Lower leg skin (tissue), 3 donors: Measurements from ENCODE around the gene PATJ.

ENCODE experiments used
- CTCF ChIP-seq, 3 donors: fragments of 450-650 bp; IDR thresholded peaks; one replicate each; pipeline ENCODE4 v1.5.1; 2016; ENCODE audit warnings: antibody characterized with exemption in 3 of 3, mild to moderate bottlenecking in 3 of 3, moderate library complexity in 2 of 3
- POLR2A ChIP-seq, 2 donors: fragments of 450-650 bp; IDR thresholded peaks; one replicate each; pipeline ENCODE4 v1.6.1; 2016 to 2017; ENCODE audit warnings: antibody characterized with exemption in 2 of 2, mild to moderate bottlenecking in 1 of 2, moderate library complexity in 1 of 2

DNA sequence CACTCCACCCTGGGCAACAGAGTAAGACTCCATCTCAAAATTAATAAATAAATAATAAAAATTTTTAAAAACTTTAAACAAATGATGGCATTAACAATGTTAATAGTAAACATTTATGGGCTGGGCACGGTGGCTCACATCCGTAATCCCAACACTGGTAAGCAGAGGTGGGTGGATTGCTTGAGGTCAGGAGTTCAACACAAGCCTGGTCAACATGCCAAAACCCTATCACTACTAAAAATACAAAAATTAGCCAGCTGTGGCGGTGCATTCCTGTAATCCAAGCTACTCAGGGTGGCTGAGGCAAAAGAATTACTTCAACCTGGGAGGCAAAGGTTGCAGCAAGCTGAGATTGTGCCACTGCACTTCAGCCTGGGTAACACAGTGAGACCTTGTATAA lies 443.4 kb downstream of the PATJ start:
- TF ChIP-seq CTCF (IDR thresholded peaks at IDR 0.05) (no peak), POLR2A (IDR thresholded peaks at IDR 0.05) (no peak)
